Colonic mucosa (tissue), 4 donors: ENCODE measurements around the gene ZNF3. TPM values are rescaled to one million over a fixed set of nuclear protein-coding genes. Genes with fewer than 3 reads are reported as not detected.

Experiments
- DNase-seq: peaks from one replicate; pipeline ENCODE4 v3.0.0-alpha.2; 2020
- H3K27ac ChIP-seq: fragments of 200-600 bp; one replicate; pipeline ENCODE4 v1.8.0; 2021
- H3K27me3 ChIP-seq: fragments of 200-600 bp; one replicate; pipeline ENCODE4 v1.8.0; 2021
- H3K36me3 ChIP-seq: fragments of 200-600 bp; one replicate; pipeline ENCODE4 v1.8.0; 2021
- H3K4me1 ChIP-seq: fragments of 200-600 bp; one replicate; pipeline ENCODE4 v1.8.0; 2021; ENCODE audit warnings: mild to moderate bottlenecking
- H3K4me3 ChIP-seq: fragments of 200-600 bp; one replicate; pipeline ENCODE4 v1.8.0; 2021
- H3K9ac ChIP-seq, 2 donors: one replicate each; pipeline ENCODE4 v1.7.0; 2013; ENCODE audit warnings: control low read depth in 2 of 2, low read depth in 2 of 2, low read length in 2 of 2
- H3K9me3 ChIP-seq: fragments of 200-600 bp; one replicate; pipeline ENCODE4 v1.8.0; 2021
- intact Hi-C: fragments of 100-400 bp; cut with DNase I; formaldehyde crosslinking; loops from one replicate; pipeline ENCODE4 v1.14.1; 2022
- total RNA-seq, 2 donors: library from RNA; stranded (reverse); fragmentation: NEBNext Ultra II Directional in 1 of 2; extraction: Animal tissue kit (Norgen Biotek cat#: 25700) in 1 of 2; gene quantifications; one replicate each; pipeline ENCODE4 v1.2.1, GENCODE V29; 2021
- TF ChIP-seq, protein P1 (sequence below): fragments of 200-600 bp; IDR thresholded peaks from one replicate; pipeline ENCODE4 v1.8.0; 2022; ENCODE audit warnings: antibody characterized with exemption, mild to moderate bottlenecking
- donor health status: healthy.
- donor health status: DM: no; HTN: no; CAD: no.
- donor health status: DM: no; HTN: no; CAD: no.

ZNF3 gene
- total RNA-seq, 2 donors from 2014 or later = 30.1 to 31.9 TPM

DNA sequence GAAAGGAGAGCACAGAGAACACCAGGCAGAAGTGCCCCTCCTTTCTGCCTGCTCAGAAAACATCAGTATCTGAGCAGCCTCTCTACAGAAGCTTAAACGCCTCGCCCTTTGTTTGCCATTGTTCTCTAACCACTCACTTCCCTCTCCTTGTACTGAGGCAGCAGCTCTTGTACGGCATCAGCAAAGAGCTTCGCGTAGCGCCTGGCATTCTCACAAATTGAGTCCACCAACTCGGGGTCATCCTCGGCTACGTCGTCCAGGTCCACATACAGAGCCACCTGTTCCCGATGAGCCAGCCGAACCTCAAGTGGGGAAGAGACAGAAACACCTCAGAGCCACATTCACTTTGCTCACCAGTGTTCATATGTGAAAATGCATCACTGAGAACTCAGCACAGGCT, 17.9 kb upstream of the ZNF3 start:
- no peaks in the 10 kb centered on the region for H3K9me3 ChIP-seq
- H3K36me3 ChIP-seq = peaks cover 29% of the 10 kb centered on the region
- peak overlapping the region; percentile 95 for H3K4me3 ChIP-seq
- no peaks in the 10 kb centered on the region for H3K27me3 ChIP-seq
- H3K27ac ChIP-seq = no peak overlapping the region
- TF ChIP-seq, protein P1, sequence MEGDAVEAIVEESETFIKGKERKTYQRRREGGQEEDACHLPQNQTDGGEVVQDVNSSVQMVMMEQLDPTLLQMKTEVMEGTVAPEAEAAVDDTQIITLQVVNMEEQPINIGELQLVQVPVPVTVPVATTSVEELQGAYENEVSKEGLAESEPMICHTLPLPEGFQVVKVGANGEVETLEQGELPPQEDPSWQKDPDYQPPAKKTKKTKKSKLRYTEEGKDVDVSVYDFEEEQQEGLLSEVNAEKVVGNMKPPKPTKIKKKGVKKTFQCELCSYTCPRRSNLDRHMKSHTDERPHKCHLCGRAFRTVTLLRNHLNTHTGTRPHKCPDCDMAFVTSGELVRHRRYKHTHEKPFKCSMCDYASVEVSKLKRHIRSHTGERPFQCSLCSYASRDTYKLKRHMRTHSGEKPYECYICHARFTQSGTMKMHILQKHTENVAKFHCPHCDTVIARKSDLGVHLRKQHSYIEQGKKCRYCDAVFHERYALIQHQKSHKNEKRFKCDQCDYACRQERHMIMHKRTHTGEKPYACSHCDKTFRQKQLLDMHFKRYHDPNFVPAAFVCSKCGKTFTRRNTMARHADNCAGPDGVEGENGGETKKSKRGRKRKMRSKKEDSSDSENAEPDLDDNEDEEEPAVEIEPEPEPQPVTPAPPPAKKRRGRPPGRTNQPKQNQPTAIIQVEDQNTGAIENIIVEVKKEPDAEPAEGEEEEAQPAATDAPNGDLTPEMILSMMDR = no peak
- no peak for DNase-seq
- H3K4me1 ChIP-seq = peaks cover 5% of the 10 kb centered on the region
- intact Hi-C loops = no loop called here
- peak overlapping the region in 1 of 2 donors; percentile 91 for H3K9ac ChIP-seq

DNA sequence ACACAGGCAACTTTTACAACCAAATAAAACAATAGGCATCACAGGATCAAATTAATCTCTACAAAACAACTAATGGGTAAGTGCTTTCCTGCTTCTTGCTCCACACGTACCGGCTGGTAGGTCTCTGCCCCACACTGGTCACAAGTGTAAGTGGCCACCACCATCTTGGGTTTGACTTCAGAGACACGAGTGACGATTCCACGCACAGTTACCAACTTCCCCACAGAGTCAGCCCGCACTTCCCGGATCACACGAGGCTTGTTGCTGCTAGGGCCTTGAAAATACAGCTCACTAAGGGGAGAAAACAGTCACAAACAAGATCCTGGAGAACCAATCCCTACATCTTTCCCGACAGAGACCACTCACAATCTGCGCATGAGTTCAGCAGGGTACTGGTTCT, 17.4 kb upstream of the ZNF3 start:
- Histone ChIP-seq H3K4me3 (no peak overlapping the region), H3K27me3 (no peaks in the 10 kb centered on the region), H3K9ac (no peak overlapping the region), H3K9me3 (no peaks in the 10 kb centered on the region), H3K4me1 (peaks cover 5% of the 10 kb centered on the region), H3K36me3 (peaks cover 32% of the 10 kb centered on the region), H3K27ac (no peak overlapping the region)
- TF ChIP-seq, protein P1 = no peak
- no peak for DNase-seq
- intact Hi-C loops = no loop called here

DNA sequence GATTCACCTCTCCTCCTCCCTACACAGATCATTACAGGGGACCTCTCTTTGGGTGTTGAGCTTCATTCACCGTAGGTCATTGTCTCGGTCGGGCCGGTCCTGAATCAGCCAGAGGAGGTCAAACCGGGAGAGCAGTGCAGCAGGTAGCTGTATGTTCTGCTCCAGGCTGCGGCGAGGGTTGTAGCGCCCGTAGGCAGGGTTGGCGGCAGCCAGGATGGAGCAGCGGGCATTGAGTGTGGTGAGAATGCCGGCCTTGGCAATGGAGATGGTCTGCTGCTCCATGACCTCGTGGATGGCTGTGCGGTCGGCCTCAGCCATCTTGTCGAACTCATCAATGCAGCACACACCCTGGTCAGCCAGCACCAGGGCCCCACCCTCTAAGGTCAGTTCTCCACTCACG, 14.2 kb upstream of the ZNF3 start:
- peaks cover 5% of the 10 kb centered on the region for H3K4me1 ChIP-seq
- DNase-seq = no peak
- intact Hi-C loops = no loop called here
- H3K27me3 ChIP-seq = no peaks in the 10 kb centered on the region
- TF ChIP-seq, protein P1 = no peak
- no peak overlapping the region for H3K27ac ChIP-seq
- H3K4me3 ChIP-seq = no peak overlapping the region
- H3K9me3 ChIP-seq = no peaks in the 10 kb centered on the region
- peaks cover 42% of the 10 kb centered on the region for H3K36me3 ChIP-seq
- no peak overlapping the region for H3K9ac ChIP-seq

DNA sequence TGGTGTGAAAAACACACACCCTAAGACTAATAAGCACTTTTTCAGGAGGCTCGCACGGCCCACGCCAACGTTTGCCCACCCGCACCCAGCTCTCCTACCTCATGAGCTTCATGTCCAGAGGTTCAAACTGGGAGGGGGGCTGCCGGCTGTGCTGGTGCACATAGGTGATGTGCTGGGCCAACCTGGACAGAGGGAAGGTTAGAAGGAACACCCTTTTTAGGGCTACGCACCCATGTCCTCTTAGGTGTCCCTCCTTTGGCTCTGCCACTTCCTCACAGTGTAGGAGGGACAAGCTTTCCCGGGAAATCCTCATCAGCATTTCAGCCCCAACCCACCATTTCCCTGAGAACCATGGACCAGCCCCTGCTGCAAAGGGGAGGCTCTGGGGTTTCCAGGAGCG, 13.8 kb upstream of the ZNF3 start:
- TF ChIP-seq, protein P1 = no peak
- DNase-seq = no peak
- Histone ChIP-seq H3K27ac (no peak overlapping the region), H3K27me3 (no peaks in the 10 kb centered on the region), H3K4me1 (peaks cover 5% of the 10 kb centered on the region), H3K4me3 (no peak overlapping the region), H3K9me3 (no peaks in the 10 kb centered on the region), H3K9ac (no peak overlapping the region), H3K36me3 (peaks cover 42% of the 10 kb centered on the region)
- intact Hi-C loops = no loop called here

DNA sequence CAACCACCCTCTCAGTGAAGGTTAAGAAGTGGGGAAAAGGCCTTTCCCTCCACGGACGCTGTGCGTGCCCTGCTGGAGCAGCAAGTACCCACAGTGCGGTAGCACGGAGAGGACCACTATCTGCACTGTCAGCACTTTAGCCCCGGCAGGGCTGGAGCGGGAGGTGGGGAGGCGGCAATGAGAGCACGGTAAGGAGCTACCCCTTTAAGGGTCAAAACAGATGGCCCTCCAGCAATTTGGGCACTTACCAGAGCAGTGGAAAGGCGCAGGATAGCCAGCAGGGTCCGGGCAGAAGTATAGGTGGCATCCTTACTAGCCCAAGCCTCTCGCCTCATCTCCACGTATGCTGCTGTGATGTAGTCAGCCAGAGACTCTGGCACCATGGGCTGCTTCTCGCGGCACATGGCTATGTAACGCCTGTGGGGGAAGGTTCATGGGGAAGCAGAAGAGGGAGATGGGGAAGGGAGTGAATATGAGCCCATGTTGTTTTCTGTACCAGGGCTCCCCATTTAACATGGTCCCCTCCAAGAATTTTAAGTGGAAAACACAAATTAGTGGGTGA, 12.5 kb upstream of the ZNF3 start:
- H3K27me3 ChIP-seq = no peaks in the 10 kb centered on the region
- DNase-seq = no peak
- H3K27ac ChIP-seq = no peak overlapping the region
- intact Hi-C loops = no loop called here
- H3K9ac ChIP-seq = no peak overlapping the region
- H3K4me1 ChIP-seq = peaks cover 3% of the 10 kb centered on the region
- no peak overlapping the region for H3K4me3 ChIP-seq
- TF ChIP-seq, protein P1 = no peak
- H3K36me3 ChIP-seq = peaks cover 42% of the 10 kb centered on the region
- no peaks in the 10 kb centered on the region for H3K9me3 ChIP-seq
